Measurements from ENCODE around the gene CNGB1.
"Not testable (repeated sequence)": the region's sequence is repeated elsewhere in the genome, so short reads cannot be mapped to it uniquely, and the experiment has no call there.

CNGB1 gene

DNA sequence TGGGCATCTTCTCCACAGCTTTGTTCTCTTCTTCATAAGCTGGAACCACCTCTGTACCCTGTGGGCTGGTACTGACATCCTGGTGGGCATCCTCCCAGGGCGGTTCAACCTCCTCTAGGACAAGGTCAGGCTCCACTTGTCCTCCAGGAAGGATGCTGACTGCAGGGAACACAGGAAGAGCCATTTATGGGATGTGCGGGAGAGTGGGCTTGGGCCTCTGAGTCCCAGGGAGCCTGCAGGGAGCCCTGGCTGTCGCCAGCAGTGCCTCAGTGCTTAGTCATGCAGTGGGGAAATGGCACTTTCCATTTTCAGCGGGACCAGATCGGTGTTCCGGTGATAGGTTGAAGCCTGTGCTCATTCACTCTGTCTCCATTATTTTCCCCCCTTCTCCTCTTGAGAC lies 20.5 kb downstream of the CNGB1 start:
- DNase-seq, result no peak

DNA sequence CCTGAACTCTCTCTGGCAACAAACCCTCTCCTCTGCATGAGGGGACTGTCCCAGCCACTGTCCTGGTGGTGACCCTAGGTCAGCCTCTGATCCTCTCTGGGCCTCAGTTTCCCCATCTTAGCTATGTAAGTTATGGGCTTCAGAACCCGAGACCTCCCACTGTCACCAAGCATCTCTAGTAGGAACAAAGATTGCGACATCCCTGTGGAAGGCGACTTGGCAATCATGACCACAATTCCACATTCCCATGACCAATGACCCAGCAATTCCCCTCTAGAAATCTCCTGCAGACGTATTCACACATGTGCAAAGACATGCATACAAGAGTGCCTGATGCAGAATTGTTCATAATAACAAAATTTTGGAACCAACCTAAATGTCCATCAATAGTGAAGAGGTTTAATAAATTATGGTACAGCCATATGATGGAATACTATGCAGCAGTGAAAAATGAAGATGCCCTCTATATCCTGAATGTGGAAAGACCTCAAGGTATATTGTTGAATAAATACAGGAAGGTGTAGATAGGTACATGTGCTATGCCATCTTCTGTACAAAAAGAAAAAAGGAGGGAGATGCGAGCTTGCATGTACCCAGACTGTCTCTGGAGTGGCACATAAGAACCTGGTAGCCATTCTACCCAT lies 21.2 kb downstream of the CNGB1 start:
- no peak for DNase-seq

- no peak for DNase-seq
Measured at GRCh38 chr16:57949013-57949412, 21.9 kb downstream of the CNGB1 start.

DNA sequence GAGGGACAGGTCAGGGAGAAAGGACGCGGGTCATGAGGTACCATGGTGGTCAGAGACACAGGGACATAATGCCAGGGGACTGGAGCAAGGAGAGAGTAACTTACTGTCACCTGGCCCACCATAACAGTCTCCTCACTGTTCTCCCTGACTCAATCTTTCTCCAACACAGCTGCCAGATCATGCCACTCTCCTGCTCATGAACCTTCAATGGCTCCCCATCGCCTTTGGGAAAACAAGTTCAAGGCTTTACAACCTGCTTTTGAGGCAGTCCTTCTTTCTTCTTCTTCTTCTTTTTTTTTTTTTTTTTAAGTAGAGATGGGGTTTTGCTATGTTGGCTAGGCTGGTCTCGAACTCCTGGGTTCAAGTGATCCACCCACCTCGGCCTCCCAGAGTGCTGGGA lies 22.9 kb downstream of the CNGB1 start:
- DNase-seq, result no peak

DNA sequence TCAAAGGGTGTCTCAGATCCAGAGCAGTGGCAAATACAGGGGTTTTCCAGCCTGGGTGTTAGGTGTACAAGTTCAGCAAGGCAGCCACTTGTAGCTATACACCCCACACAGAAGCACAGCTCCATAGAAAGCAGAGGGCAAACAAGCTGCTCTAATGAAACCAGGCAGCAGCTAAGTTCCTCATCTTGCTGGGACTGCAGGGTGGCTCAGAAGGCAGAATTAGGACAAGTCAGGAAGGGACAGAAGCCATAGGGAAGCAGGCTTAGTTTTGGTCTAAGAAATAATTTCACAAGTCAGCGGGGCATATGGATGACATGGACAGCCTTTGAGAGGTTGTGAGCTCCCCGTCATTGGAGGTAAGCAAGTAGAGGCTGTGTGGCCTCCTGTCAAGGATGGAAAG lies 23.7 kb downstream of the CNGB1 start:
- no peak for DNase-seq

DNA sequence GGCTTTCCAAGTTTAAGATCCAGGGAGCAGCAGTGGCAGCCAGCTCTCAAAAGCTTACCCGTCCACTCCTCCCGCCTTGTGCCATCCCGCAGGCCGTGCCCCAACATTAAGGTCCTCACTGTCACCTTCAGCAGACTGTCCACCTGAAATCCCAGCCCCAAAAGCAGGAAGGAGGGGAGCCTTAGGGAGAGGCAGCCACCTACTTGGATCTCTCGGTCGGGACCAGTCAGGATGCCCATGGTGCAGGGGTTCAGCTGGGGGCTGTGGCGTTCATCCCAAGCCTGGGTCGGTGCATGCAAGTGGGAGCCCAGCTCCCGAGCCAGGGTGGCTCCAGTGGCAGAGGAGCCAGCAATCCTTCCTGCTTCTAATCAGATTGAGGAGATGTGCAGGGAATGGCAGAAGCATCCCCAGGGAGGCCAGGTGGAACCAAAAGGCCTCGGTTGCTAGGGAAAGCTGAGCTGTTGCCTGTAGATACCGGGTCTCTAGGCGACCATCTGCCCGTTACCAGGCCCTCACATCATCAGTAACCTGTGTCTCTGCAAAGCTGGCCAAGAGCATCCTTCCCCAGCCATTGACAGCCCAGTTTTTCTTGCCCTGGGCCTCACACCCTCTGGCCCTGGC lies 24.6 kb downstream of the CNGB1 start:
- no peak for DNase-seq

- no peak for DNase-seq
Measured at GRCh38 chr16:57945740-57946138, 25.2 kb downstream of the CNGB1 start.

GRCh38 chr16:57944970-57945739 lies 25.8 kb downstream of the CNGB1 start:
- no peak for DNase-seq

DNA sequence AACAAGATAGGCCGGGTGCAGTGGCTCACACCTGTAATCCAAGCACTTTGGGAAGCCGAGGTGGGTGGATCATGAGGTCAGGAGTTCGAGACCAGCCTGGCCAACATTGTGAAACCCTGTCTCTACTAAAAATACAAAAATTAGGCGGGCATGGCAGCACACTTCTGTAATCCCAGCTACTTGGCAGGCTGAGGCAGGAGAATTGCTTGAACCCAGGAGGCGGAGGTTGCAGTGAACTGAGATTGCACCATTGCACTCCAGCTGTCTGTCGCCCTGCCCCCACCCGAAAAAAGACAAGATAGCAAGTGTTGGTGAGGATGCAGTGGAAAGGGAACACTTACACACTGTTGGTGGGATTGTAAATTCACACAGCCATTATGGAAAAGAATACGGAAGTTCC lies 27.5 kb downstream of the CNGB1 start:
- not testable (repeated sequence) for DNase-seq

GRCh38 chr16:57941901-57942300 lies 29.0 kb downstream of the CNGB1 start:
- DNase-seq, result not testable (repeated sequence)

DNA sequence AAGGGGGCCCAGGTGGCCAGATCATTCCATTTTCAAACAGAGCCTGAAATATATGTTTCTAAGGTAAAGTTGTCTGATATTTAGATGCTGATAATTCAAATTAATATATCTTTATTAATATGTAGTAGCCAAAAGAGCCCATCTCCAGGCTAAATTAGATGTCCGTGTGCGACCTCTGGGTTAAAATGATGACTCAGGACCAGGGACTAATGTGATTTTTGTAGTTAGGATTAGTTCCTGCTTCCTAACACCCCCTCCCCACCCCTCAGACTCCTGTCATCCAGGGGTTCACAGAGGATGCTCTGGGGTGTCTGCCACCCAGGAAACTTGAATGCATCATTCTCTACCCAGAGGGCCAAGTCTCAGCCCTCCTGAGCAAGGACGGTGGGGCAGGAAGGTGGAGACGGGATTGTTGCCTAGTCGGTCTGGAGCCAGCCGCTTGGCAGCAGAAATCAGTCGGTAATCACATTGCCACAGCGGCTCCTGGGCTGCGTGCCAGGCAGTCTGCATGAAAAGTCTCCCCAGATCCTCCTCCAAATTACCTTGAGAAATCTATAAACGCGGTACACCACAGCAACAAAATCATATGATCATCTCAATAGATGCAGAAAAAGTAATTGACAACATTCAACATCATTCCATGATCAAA lies 29.8 kb downstream of the CNGB1 start:
- DNase-seq, result no peak

- DNase-seq, result no peak
Measured at GRCh38 chr16:57940382-57940966, 30.5 kb downstream of the CNGB1 start.

- no peak for DNase-seq
Measured at GRCh38 chr16:57939872-57940224, 31.1 kb downstream of the CNGB1 start.

- no peak for DNase-seq
Measured at GRCh38 chr16:57938936-57939871, 31.7 kb downstream of the CNGB1 start.

GRCh38 chr16:57938484-57938883 lies 32.4 kb downstream of the CNGB1 start:
- DNase-seq, result no peak

DNA sequence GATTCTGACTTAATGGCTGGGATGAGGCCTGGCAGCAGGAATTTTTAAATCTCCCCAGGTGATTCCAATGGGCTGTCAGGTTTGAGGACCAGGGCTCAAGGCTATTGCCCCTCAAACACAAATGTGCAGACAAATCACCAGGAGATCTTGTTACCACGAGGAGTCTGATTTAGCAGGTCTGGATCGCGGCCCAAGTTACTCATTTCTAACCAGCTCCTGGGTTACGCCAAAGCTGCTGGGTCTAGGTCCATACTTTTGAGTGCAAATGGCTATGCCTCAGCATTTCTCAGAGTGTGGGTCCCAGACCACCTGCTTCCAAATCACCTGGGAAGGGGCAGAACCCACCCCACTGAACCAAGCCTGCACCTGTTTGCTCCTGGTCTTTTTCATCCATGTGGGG lies 33.1 kb downstream of the CNGB1 start:
- no peak for DNase-seq

DNA sequence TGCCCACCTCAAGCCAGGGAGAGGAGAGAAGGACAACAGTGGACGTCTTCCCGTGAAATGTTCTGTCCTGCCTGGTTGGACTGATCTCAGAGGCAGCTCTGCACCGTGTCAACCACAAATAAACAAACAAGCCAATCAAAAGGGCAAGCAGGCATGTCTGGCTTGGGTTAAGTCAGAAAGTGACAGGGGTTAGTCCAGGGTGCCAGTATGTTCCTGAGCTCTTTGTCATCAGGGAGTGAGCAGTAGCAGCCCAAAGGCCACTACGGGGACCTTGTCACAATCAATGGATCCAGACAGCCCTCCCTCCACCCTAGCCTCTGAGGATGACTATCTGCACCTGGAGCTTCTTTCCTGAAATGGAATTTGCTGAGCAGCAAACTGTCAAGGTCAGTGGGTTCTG lies 35.0 kb downstream of the CNGB1 start:
- no peak for DNase-seq

DNA sequence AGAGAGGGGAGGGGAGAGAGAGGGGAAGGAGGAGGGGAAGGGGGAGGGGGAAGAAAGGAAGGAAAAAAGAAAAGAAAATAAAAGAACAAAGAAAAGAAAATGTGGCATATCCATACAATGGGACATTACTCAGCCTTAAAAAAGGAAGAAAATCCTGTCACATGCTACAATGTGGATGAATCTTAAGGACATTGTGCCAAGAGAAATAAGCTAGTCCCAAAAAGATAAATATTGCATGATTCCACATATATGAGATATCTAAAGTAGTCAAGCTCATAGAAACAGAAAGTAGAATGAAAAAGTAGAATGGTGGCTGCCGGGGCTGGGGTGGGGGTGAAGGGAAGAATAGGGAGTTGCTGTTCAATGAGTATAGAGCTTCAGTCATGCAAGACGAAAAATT lies 40.4 kb downstream of the CNGB1 start:
- no peak for DNase-seq

GRCh38 chr16:57929250-57929649 lies 41.7 kb downstream of the CNGB1 start:
- DNase-seq, result no peak

- no peak for DNase-seq
Measured at GRCh38 chr16:57926041-57926440, 44.9 kb downstream of the CNGB1 start.

DNA sequence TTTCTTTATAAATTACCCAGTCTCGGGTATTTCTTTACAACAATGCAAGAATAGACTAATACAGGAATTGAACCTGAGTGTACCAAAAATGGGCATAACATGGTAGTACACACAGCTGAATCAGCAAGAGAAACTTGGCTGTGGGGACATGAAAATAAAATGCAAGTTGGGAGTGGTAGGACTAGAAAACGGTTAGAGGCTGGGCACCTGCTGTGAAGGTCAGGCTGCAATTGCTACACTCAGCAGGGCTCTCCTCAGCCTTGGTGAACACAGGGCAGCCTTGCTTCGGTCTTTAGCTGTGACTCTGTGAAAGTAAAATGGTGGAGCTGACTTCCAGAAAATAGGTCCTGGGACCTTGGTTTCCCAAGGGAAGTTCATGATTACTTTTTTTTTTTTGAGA lies 45.6 kb downstream of the CNGB1 start:
- no peak for DNase-seq

DNA sequence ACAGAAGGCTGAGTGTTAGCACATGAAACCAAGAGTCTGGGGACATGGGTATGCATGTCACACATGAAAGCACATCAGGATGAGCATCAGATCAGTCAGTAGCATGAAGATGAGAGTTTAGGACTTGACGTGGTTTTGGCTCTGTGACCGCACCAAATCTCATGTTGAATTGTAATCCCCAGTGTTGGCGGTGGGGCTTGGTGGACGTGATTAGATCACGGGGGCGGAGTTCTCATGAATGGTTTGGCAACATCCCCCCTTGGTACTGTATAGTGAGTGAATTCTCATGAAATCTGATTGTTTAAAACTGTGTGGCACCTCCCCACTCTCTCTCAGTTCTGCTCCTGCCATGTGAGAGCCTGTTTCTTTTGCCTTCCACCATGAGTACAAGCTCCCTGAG lies 46.4 kb downstream of the CNGB1 start:
- no peak for DNase-seq
